IMR-90 (cell line): ENCODE data around the gene POU2F1. TPM values are rescaled to one million over a fixed set of nuclear protein-coding genes. Genes with fewer than 3 reads are reported as not detected.

Experiments used
- ATAC-seq: fragments of 200-7000 bp; cut with Tn5 transposase; 2 replicates; pipeline ENCODE4 v1.9.1; 2020; ENCODE audit warnings: low read depth, mild to moderate bottlenecking, moderate library complexity
- BruUV-seq: library from RNA; stranded (reverse); fragments of 400-500 nt; replicated peaks from 2 replicates; lab custom pipeline; 2021; lab: Mats Ljungman, UMichigan
- CTCF ChIA-PET: fragments of 300-600 bp; formaldehyde crosslinking; extraction: SDS; loops from one replicate; lab custom pipeline; 2021; ENCODE audit warnings: antibody characterized with exemption; lab: Yijun Ruan, JAX
- POLR2A ChIA-PET: fragments of 300-600 bp; sonication (Branson Sonifier 250); formaldehyde crosslinking; loops from one replicate; lab custom pipeline; 2022; ENCODE audit warnings: antibody characterized with exemption; ENCODE audit not compliant: unreplicated experiment; lab: Charles Lee
- DNase-seq: peaks from one replicate; pipeline ENCODE4 v3.0.0; 2013
- H2AFZ ChIP-seq: replicated peaks from 2 replicates; pipeline ENCODE3; 2013; ENCODE audit warnings: low read length, mild to moderate bottlenecking; ENCODE audit not compliant: poor library complexity
- H2AK5ac ChIP-seq: 2 replicates; pipeline ENCODE4 v1.6.1; 2013; ENCODE audit warnings: low read depth, low read length, inconsistent platforms
- H2AK9ac ChIP-seq: replicated peaks from 2 replicates; pipeline ENCODE3; 2013; ENCODE audit warnings: mild to moderate bottlenecking, low read depth, low read length, moderate library complexity; ENCODE audit not compliant: poor library complexity
- H2BK120ac ChIP-seq: 2 replicates; pipeline ENCODE4 v1.6.1; 2013; ENCODE audit warnings: low read depth, low read length, inconsistent platforms
- H2BK15ac ChIP-seq: 3 replicates; pipeline ENCODE4 v1.6.1; 2013; ENCODE audit warnings: low read depth, low read length, inconsistent platforms
- H2BK20ac ChIP-seq: 2 replicates; pipeline ENCODE4 v1.6.1; 2013; ENCODE audit warnings: low read depth, mild to moderate bottlenecking, inconsistent platforms, low read length, moderate library complexity
- H2BK5ac ChIP-seq: 2 replicates; pipeline ENCODE4 v1.6.1; 2013; ENCODE audit warnings: mild to moderate bottlenecking, low read depth, low read length, inconsistent platforms; ENCODE audit not compliant: poor library complexity, severe bottlenecking
- H3K14ac ChIP-seq: replicated peaks from 2 replicates; pipeline ENCODE4 v1.6.1; 2013; ENCODE audit warnings: low read depth, low read length, inconsistent platforms
- H3K18ac ChIP-seq: 2 replicates; pipeline ENCODE4 v1.6.1; 2013; ENCODE audit warnings: low read depth, low read length, control low read depth
- H3K23ac ChIP-seq: 2 replicates; pipeline ENCODE4 v1.6.1; 2013; ENCODE audit warnings: low read depth, low read length, inconsistent platforms
- H3K27ac ChIP-seq: 2 replicates; pipeline ENCODE4 v1.5.1; 2013; ENCODE audit warnings: mild to moderate bottlenecking, control low read depth, low read length; ENCODE audit not compliant: insufficient read depth
- H3K27me3 ChIP-seq: 2 replicates; pipeline ENCODE4 v1.6.1; 2013; ENCODE audit warnings: low read length; ENCODE audit not compliant: control insufficient read depth, insufficient read depth
- H3K36me3 ChIP-seq: 2 replicates; pipeline ENCODE4 v1.6.1; 2013; ENCODE audit warnings: low read length, mixed read lengths; ENCODE audit not compliant: control insufficient read depth, insufficient read depth
- H3K4ac ChIP-seq: 2 replicates; pipeline ENCODE4 v1.6.1; 2013; ENCODE audit warnings: low read depth, low read length, inconsistent platforms
- H3K4me1 ChIP-seq: 2 replicates; pipeline ENCODE4 v1.6.1; 2013; ENCODE audit warnings: low read length, mixed read lengths; ENCODE audit not compliant: control insufficient read depth, insufficient read depth
- H3K4me2 ChIP-seq: 2 replicates; pipeline ENCODE4 v1.6.1; 2013; ENCODE audit warnings: low read depth, mild to moderate bottlenecking, control low read depth, low read length, moderate library complexity
- H3K4me3 ChIP-seq: 2 replicates; pipeline ENCODE4 v1.5.1; 2013; ENCODE audit warnings: low read depth, mild to moderate bottlenecking, control low read depth, low read length, moderate library complexity; ENCODE audit not compliant: insufficient read depth
- H3K56ac ChIP-seq: 2 replicates; pipeline ENCODE4 v1.6.1; 2013; ENCODE audit warnings: low read length, inconsistent platforms; ENCODE audit not compliant: insufficient read depth; ENCODE audit errors: extremely low read depth
- H3K79me1 ChIP-seq, 2 experiments: 2 replicates each; pipeline ENCODE4 v1.6.1; 2013; ENCODE audit warnings: low read length in 2 of 2, inconsistent platforms in 1 of 2, low read depth in 1 of 2
- H3K9ac ChIP-seq: 2 replicates; pipeline ENCODE4 v1.6.1; 2013; ENCODE audit warnings: low read depth, low read length, control low read depth
- H3K9me1 ChIP-seq: 2 replicates; pipeline ENCODE4 v1.6.1; 2013; ENCODE audit warnings: low read length, inconsistent platforms; ENCODE audit not compliant: insufficient read depth
- H3K9me3 ChIP-seq: 2 replicates; pipeline ENCODE4 v1.6.1; 2013; ENCODE audit warnings: low read length; ENCODE audit not compliant: control insufficient read depth, insufficient read depth
- H4K20me1 ChIP-seq: 2 replicates; pipeline ENCODE4 v1.6.1; 2013; ENCODE audit warnings: low read length, inconsistent platforms; ENCODE audit not compliant: insufficient read depth
- H4K5ac ChIP-seq: 2 replicates; pipeline ENCODE4 v1.6.1; 2013; ENCODE audit warnings: mild to moderate bottlenecking, low read depth, low read length, control low read depth
- H4K8ac ChIP-seq, 2 experiments: 2 replicates each; pipeline ENCODE4 v1.6.1; 2013; ENCODE audit warnings: low read depth in 2 of 2, low read length in 2 of 2, control low read depth in 1 of 2, inconsistent platforms in 1 of 2
- H4K91ac ChIP-seq: 2 replicates; pipeline ENCODE4 v1.6.1; 2013; ENCODE audit warnings: low read depth, low read length, inconsistent platforms; ENCODE audit not compliant: insufficient read depth
- USF2 ChIP-seq: fragments of 150-350 bp; IDR thresholded peaks from 2 replicates; pipeline ENCODE4 v1.6.1; 2017; ENCODE audit warnings: mild to moderate bottlenecking, antibody characterized with exemption, low read length, low read depth
- WGBS, 2 experiments: methylation state at CpG; one replicate each; pipeline versions ENCODE4 v1.1.5 to v1.1.7; 2013; ENCODE audit warnings: missing lambda C conversion rate in 2 of 2; ENCODE audit not compliant: insufficient read length in 1 of 2; ENCODE audit errors: extremely low coverage in 2 of 2; 5-methylcytosine and 5-hydroxymethylcytosine counted together
- dilution Hi-C: fragments of 300-500 bp; cut with HindIII; formaldehyde crosslinking; loops from one replicate; pipeline ENCODE4 v1.14.3; 2018; ENCODE audit warnings: low sequenced_read_pairs; ENCODE audit not compliant: unreplicated experiment
- in situ Hi-C: fragments of 300-500 bp; cut with MboI; formaldehyde crosslinking; loops from 3 replicates; pipeline ENCODE4 v1.14.3; 2019; ENCODE audit warnings: low sequenced_read_pairs, inconsistent platforms, mixed read lengths
- intact Hi-C: fragments of 100-400 bp; cut with micrococcal nuclease; formaldehyde crosslinking; loops from 2 replicates; pipeline ENCODE4 v1.10.0; 2022
- polyA plus RNA-seq, 3 experiments: library from polyadenylated mRNA; depleted of rRNA; stranded (reverse); fragments of >200 nt; gene quantifications; 2 replicates each; pipeline ENCODE4 v1.2.3, GENCODE V29; 2012; ENCODE audit warnings: low replicate concordance in 1 of 3
- total RNA-seq: library from RNA; depleted of rRNA; stranded (reverse); fragments of >200 nt; gene quantifications from 2 replicates; pipeline ENCODE4 v1.2.3, GENCODE V29; 2012

POU2F1 gene
- total and polyA plus RNA-seq, 2 of the 4 experiments (the other 2 are of a cell fraction) = 1.2 to 3.4 TPM

GRCh38 chr1:167473761-167474160 is 253.1 kb downstream of the POU2F1 start:
- no peak overlapping the region for H3K23ac ChIP-seq
- no peaks in the 10 kb centered on the region for H3K36me3 ChIP-seq
- TF ChIP-seq USF2 = no peak
- no peaks in the 10 kb centered on the region for H3K9me1 ChIP-seq
- no peaks in the 10 kb centered on the region for H3K9me3 ChIP-seq
- dilution Hi-C loops (no loop called here), in situ Hi-C loops (no loop called here), intact Hi-C loops (no loop called here)
- 0% methylated on average over 1 of the region's 5 CpGs; no CpG with 5 or more reads in 1 of the 2 experiments for WGBS, 2 experiments
- H4K5ac ChIP-seq = no peak overlapping the region
- no peak overlapping the region for H2AK5ac ChIP-seq
- H2BK15ac ChIP-seq = no peak overlapping the region
- H2AFZ ChIP-seq = no peak overlapping the region
- H3K27me3 ChIP-seq = peaks cover 6% of the 10 kb centered on the region
- no peaks in the 10 kb centered on the region for H3K79me1 ChIP-seq
- no peak overlapping the region for H3K14ac ChIP-seq
- no peak overlapping the region for H3K4me2 ChIP-seq
- H3K56ac ChIP-seq = no peak overlapping the region
- ChIA-PET CTCF (interaction anchor here (0.6 kb wide), 1 partner anchor 356 kb away, joined by 3 read pairs; no protein-coding TSS in a partner anchor), POLR2A (no interaction called here)
- no peak overlapping the region for H3K9ac ChIP-seq
- no peaks in the 10 kb centered on the region for H4K20me1 ChIP-seq
- H2BK20ac ChIP-seq = no peak overlapping the region
- no peak overlapping the region for H3K4ac ChIP-seq
- no peak overlapping the region for H4K91ac ChIP-seq
- no peak overlapping the region for H3K27ac ChIP-seq
- H2BK5ac ChIP-seq = no peak overlapping the region
- H3K18ac ChIP-seq = no peak overlapping the region
- H4K8ac ChIP-seq = no peak overlapping the region
- H3K4me3 ChIP-seq = no peak overlapping the region
- H3K4me1 ChIP-seq = no peaks in the 10 kb centered on the region
- ATAC-seq = no peak
- no TSS peak for BruUV-seq
- no peak overlapping the region for H2AK9ac ChIP-seq
- DNase-seq = no peak
- H2BK120ac ChIP-seq = no peak overlapping the region
